Endothelial cell of umbilical vein (primary cell): ENCODE results near the gene IL18. TPM values are rescaled to one million over a fixed set of nuclear protein-coding genes. Genes with fewer than 3 reads are reported as not detected.

Source experiments
- BruUV-seq: library from RNA; stranded (reverse); fragments of 400-500 nt; replicated peaks from 2 replicates; lab custom pipeline; 2021; lab: Mats Ljungman, UMichigan
- CTCF ChIA-PET: fragments of 300-600, 350-600 bp; sonication (Branson Sonifier 250); formaldehyde crosslinking; loops from one replicate; lab custom pipeline; 2021; ENCODE audit warnings: antibody characterized with exemption, inconsistent platforms; lab: Charles Lee
- POLR2A ChIA-PET: fragments of 300-600, 350-600 bp; sonication (Branson Sonifier 250); formaldehyde crosslinking; loops from one replicate; lab custom pipeline; 2021; ENCODE audit warnings: antibody characterized with exemption, inconsistent platforms; lab: Charles Lee
- DNase-seq: peaks from one replicate; pipeline ENCODE4 v3.0.0-alpha.2; 2011; ENCODE audit warnings: low read depth, low spot score
- FAIRE-seq: peaks from 2 replicates; lab custom pipeline; 2011; peaks lifted over from hg19 to GRCh38; lab: Jason Lieb, UNC
- H2AFZ ChIP-seq: 2 replicates; pipeline ENCODE4 v1.6.0; 2012; ENCODE audit warnings: low read depth, low read length, control low read depth, inconsistent platforms
- H3K27ac ChIP-seq: 2 replicates; pipeline ENCODE4 v1.5.1; 2011; ENCODE audit warnings: low read depth, mild to moderate bottlenecking, control low read depth, low read length, moderate library complexity; ENCODE audit not compliant: insufficient read depth
- H3K27me3 ChIP-seq, 2 experiments: 2 replicates each; pipeline versions ENCODE4 v1.6.0 to v1.6.1; 2011; ENCODE audit warnings: low read length in 2 of 2, mixed read lengths in 1 of 2; ENCODE audit not compliant: control insufficient read depth in 2 of 2, insufficient read depth in 2 of 2
- H3K36me3 ChIP-seq, 2 experiments: 2 replicates in 1 of 2; 3 replicates in 1 of 2; pipeline ENCODE4 v1.5.1; 2011; ENCODE audit warnings: low read length in 2 of 2, mild to moderate bottlenecking in 1 of 2, moderate library complexity in 1 of 2; ENCODE audit not compliant: control insufficient read depth in 2 of 2, insufficient read depth in 2 of 2; ENCODE audit errors: extremely low read depth in 1 of 2
- H3K4me1 ChIP-seq: 3 replicates; pipeline ENCODE4 v1.5.1; 2011; ENCODE audit warnings: mild to moderate bottlenecking, low read length; ENCODE audit not compliant: control insufficient read depth, insufficient read depth; ENCODE audit errors: extremely low read depth
- H3K4me2 ChIP-seq: 2 replicates; pipeline ENCODE4 v1.6.1; 2011; ENCODE audit warnings: low read length, control low read depth, mixed read lengths; ENCODE audit not compliant: insufficient read depth
- H3K4me3 ChIP-seq, 3 experiments: fragments of 200-600 bp in 1 of 3; sonication (generic), shearing (Covaris generic) in 1 of 3; replicated peaks in 1 of 3; 2 replicates each; pipeline ENCODE4 v1.5.1; 2011 to 2016; ENCODE audit warnings: control low read depth in 3 of 3, low read length in 3 of 3, mild to moderate bottlenecking in 2 of 3, inconsistent platforms in 1 of 3, low read depth in 1 of 3, moderate library complexity in 1 of 3; ENCODE audit not compliant: insufficient read depth in 1 of 3
- H3K79me2 ChIP-seq: 2 replicates; pipeline ENCODE4 v1.6.0; 2012; ENCODE audit warnings: low read length, inconsistent platforms; ENCODE audit not compliant: control insufficient read depth, insufficient read depth
- H3K9ac ChIP-seq: replicated peaks from 2 replicates; pipeline ENCODE3; 2011; ENCODE audit warnings: low read length, control low read depth; ENCODE audit not compliant: insufficient read depth; ENCODE audit errors: extremely low read depth
- H3K9me1 ChIP-seq: replicated peaks from 3 replicates; pipeline ENCODE4 v1.6.0; 2011; ENCODE audit warnings: mild to moderate bottlenecking, low read length; ENCODE audit not compliant: control insufficient read depth, insufficient read depth; ENCODE audit errors: extremely low read depth
- H3K9me3 ChIP-seq: replicated peaks from 2 replicates; pipeline ENCODE4 v1.5.1; 2012; ENCODE audit warnings: low read length, inconsistent platforms; ENCODE audit not compliant: control insufficient read depth, insufficient read depth
- H4K20me1 ChIP-seq: replicated peaks from 2 replicates; pipeline ENCODE3; 2011; ENCODE audit warnings: mild to moderate bottlenecking, low read length; ENCODE audit not compliant: control insufficient read depth, insufficient read depth; ENCODE audit errors: extremely low read depth
- EZH2 ChIP-seq: IDR thresholded peaks from 2 replicates; pipeline ENCODE4 v1.6.1; 2012; ENCODE audit warnings: borderline replicate concordance, low read depth, mild to moderate bottlenecking, moderate library complexity, low read length, inconsistent platforms; ENCODE audit not compliant: severe bottlenecking
- FOS ChIP-seq: IDR thresholded peaks from 2 replicates; pipeline ENCODE4 v1.6.1; 2011; ENCODE audit warnings: mild to moderate bottlenecking, low read length, moderate library complexity, borderline replicate concordance; ENCODE audit not compliant: insufficient read depth
- GATA2 ChIP-seq: IDR thresholded peaks from 2 replicates; pipeline ENCODE4 v1.7.0; 2011; ENCODE audit warnings: low read depth, mild to moderate bottlenecking, moderate library complexity, mixed read lengths, low read length; ENCODE audit not compliant: insufficient read length, insufficient read depth
- JUN ChIP-seq: IDR thresholded peaks from 2 replicates; pipeline ENCODE4 v1.6.1; 2011; ENCODE audit warnings: borderline replicate concordance, low read depth; ENCODE audit not compliant: insufficient read length, insufficient read depth
- MYC ChIP-seq: IDR thresholded peaks from one replicate; pipeline ENCODE4 v1.6.1; 2011; ENCODE audit warnings: mild to moderate bottlenecking, low read depth, low read length
- POLR2A ChIP-seq: IDR thresholded peaks from 2 replicates; pipeline ENCODE4 v1.6.1; 2012; ENCODE audit warnings: low read depth, mild to moderate bottlenecking, control low read depth, low read length
- POLR2AphosphoS5 ChIP-seq: IDR thresholded peaks from 2 replicates; pipeline ENCODE4 v1.6.1; 2012; ENCODE audit warnings: low read depth, mild to moderate bottlenecking, control low read depth, low read length, moderate library complexity; ENCODE audit not compliant: insufficient read depth
- dilution Hi-C: fragments of 300-500 bp; cut with MboI; formaldehyde crosslinking; loops from one replicate; pipeline ENCODE4 v1.15.0; 2019; ENCODE audit warnings: low sequenced_read_pairs; ENCODE audit not compliant: extremely low pct_ligation_motif_present
- intact Hi-C: fragments of 100-400 bp; cut with micrococcal nuclease; formaldehyde crosslinking; loops from one replicate; pipeline ENCODE4 v1.10.0; 2022
- polyA plus RNA-seq, 4 experiments: library from polyadenylated mRNA; depleted of rRNA in 3 of 4; stranded (reverse) in 3 of 4; unstranded in 1 of 4; fragments of >200 nt; gene quantifications; 2 replicates each; pipeline versions ENCODE4 v1.2.1 to v1.2.3, GENCODE V29; 2011 to 2012; ENCODE audit warnings: missing spikeins in 1 of 4
- total RNA-seq: library from RNA; stranded (reverse); gene quantifications from 2 replicates; pipeline ENCODE4 v1.2.3, GENCODE V29; 2021
- TF ChIP-seq, protein P1 (sequence below), 2 donors: IDR thresholded peaks; 1 replicate in 1 of 2; 2 replicates in 1 of 2; pipeline ENCODE4 v1.5.1; 2011; ENCODE audit warnings: low read length in 2 of 2, mild to moderate bottlenecking in 2 of 2, moderate library complexity in 2 of 2, control low read depth in 1 of 2, inconsistent platforms in 1 of 2, low read depth in 1 of 2; ENCODE audit not compliant: insufficient read depth in 1 of 2; ENCODE audit errors: extremely low read depth in 1 of 2
- TF ChIP-seq, protein P2 (sequence below): IDR thresholded peaks from 2 replicates; pipeline ENCODE4 v1.6.1; 2011; ENCODE audit not compliant: insufficient read depth, insufficient read length

Gene IL18
- total and polyA plus RNA-seq, 2 donors (not counting 3 experiments of a cell fraction or from before 2014, with no cell fraction given), result 0.73 to 1.5 TPM

DNA sequence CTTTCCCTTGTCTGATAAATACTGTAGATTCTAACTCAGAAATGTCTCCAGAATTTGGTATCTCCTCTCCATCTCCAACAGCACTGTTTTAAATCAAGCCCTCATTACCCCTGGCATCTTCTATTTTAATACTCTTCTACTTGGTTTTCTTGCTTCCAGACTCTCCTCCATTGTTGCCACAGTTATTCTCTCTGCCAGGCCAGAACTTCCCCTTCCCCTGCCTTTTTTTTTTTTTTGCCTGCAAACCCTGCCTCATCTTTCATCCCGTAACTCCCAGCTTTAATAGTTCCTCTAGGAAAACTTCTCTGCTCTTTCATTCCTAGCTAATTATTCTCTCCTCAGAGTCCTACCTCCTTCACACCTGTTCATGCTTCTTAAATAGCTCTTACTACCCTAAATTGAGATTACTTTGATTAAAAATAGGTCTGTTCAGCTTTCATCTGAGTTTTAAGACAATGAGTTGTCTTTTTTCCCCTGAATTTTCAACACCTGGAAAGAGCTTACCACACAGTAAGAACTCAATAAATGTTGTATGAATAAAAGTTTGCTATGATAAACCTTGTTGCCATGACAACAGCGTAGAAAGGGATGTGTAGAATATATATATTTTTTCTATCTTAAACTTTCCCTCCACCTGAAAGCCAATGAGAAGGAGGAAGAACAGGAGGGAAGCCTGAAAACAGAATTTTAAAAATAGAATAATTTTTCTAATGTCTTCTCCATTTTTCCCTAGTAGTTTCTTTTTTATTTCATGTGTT lies 3.6 kb downstream of the IL18 start:
- Histone ChIP-seq H3K4me3 (no peak overlapping the region), H3K27ac (no peak overlapping the region), H3K79me2 (no peaks in the 10 kb centered on the region), H3K9ac (no peak overlapping the region), H3K27me3 (no peaks in the 10 kb centered on the region), H3K9me3 (no peaks in the 10 kb centered on the region), H4K20me1 (no peaks in the 10 kb centered on the region), H3K36me3 (no peaks in the 10 kb centered on the region), H3K9me1 (no peaks in the 10 kb centered on the region), H2AFZ (no peak overlapping the region), H3K4me2 (no peak overlapping the region), H3K4me1 (peaks cover 19% of the 10 kb centered on the region)
- ChIA-PET CTCF (interaction anchor here (1.0 to 1.7 kb wide), 3 partner anchors 9 to 47 kb away, joined by 3 to 5 read pairs (median 4); no protein-coding TSS in a partner anchor), POLR2A (interaction anchor here (0.5 kb wide), 1 partner anchor 8 kb away, joined by 4 read pairs; no protein-coding TSS in a partner anchor)
- FAIRE-seq, result no peak
- DNase-seq, result no peak
- TF ChIP-seq POLR2AphosphoS5 (no peak), GATA2 (no peak), MYC (no peak), JUN (no peak), FOS (no peak), POLR2A (no peak), EZH2 (no peak)
- TF ChIP-seq, protein P1, sequence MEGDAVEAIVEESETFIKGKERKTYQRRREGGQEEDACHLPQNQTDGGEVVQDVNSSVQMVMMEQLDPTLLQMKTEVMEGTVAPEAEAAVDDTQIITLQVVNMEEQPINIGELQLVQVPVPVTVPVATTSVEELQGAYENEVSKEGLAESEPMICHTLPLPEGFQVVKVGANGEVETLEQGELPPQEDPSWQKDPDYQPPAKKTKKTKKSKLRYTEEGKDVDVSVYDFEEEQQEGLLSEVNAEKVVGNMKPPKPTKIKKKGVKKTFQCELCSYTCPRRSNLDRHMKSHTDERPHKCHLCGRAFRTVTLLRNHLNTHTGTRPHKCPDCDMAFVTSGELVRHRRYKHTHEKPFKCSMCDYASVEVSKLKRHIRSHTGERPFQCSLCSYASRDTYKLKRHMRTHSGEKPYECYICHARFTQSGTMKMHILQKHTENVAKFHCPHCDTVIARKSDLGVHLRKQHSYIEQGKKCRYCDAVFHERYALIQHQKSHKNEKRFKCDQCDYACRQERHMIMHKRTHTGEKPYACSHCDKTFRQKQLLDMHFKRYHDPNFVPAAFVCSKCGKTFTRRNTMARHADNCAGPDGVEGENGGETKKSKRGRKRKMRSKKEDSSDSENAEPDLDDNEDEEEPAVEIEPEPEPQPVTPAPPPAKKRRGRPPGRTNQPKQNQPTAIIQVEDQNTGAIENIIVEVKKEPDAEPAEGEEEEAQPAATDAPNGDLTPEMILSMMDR (IDR thresholded peaks at IDR 0.05; ENCODE audit: extremely low read depth in 1 of 2, insufficient read depth in 1 of 2, low read depth in 1 of 2, low read length in 2 of 2), result no peak
- TF ChIP-seq, protein P2, sequence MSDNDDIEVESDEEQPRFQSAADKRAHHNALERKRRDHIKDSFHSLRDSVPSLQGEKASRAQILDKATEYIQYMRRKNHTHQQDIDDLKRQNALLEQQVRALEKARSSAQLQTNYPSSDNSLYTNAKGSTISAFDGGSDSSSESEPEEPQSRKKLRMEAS, result no peak
- no TSS peak for BruUV-seq
- dilution Hi-C loops (no loop called here), intact Hi-C loops (no loop called here)
